Measurements from ENCODE around the gene CKMT1B.
"Not testable (repeated sequence)": the region's sequence is repeated elsewhere in the genome, so short reads cannot be mapped to it uniquely, and the experiment has no call there.

The CKMT1B gene

GRCh38 chr15:43638464-43639204 lies 44.8 kb downstream of the CKMT1B start:
- FAIRE-seq: not testable (repeated sequence)
